Neural cell (in vitro differentiated cells): ENCODE measurements around the gene NOM1. TPM values are rescaled to one million over a fixed set of nuclear protein-coding genes. Genes with fewer than 3 reads are reported as not detected.

Experiments
- H2AFZ ChIP-seq: fragments of 200-600, 300-800 bp; sonication (generic), shearing (Covaris generic); 2 replicates; pipeline ENCODE4 v1.6.0; 2014; ENCODE audit warnings: low read depth, mild to moderate bottlenecking, antibody characterized with exemption, low read length, moderate library complexity
- H3F3A ChIP-seq: fragments of 200-600 bp; shearing (Covaris generic); 2 replicates; pipeline ENCODE4 v1.6.1; 2016; ENCODE audit warnings: mild to moderate bottlenecking, moderate library complexity, mixed read lengths, antibody characterized with exemption, low read length; ENCODE audit not compliant: insufficient read depth, poor library complexity, severe bottlenecking
- H3K27ac ChIP-seq: fragments of 200-600, 300-800 bp; sonication (generic), shearing (Covaris generic); 2 replicates; pipeline ENCODE4 v1.5.1; 2014; ENCODE audit warnings: mild to moderate bottlenecking, low read length, moderate library complexity
- H3K27me3 ChIP-seq: fragments of 300-800, 200-600 bp; sonication (generic), shearing (Covaris generic); 2 replicates; pipeline ENCODE4 v1.6.0; 2014; ENCODE audit warnings: mild to moderate bottlenecking, low read depth, low read length, moderate library complexity; ENCODE audit not compliant: insufficient read depth
- H3K36me3 ChIP-seq: fragments of 300-800, 200-600 bp; sonication (generic), shearing (Covaris generic); 2 replicates; pipeline ENCODE4 v1.5.1; 2014; ENCODE audit warnings: mild to moderate bottlenecking, antibody characterized with exemption, low read length, moderate library complexity; ENCODE audit not compliant: insufficient read depth
- H3K4me2 ChIP-seq: fragments of 300-800, 200-600 bp; sonication (generic), shearing (Covaris generic); 2 replicates; pipeline ENCODE4 v1.6.0; 2014; ENCODE audit warnings: mild to moderate bottlenecking, low read length
- H3K4me3 ChIP-seq: fragments of 300-800, 200-600 bp; sonication (generic), shearing (Covaris generic); 2 replicates; pipeline ENCODE4 v1.5.1; 2014; ENCODE audit warnings: mild to moderate bottlenecking, low read length, moderate library complexity
- H3K79me2 ChIP-seq: fragments of 200-600 bp; shearing (Covaris generic); replicated peaks from 2 replicates; pipeline ENCODE4 v1.6.0; 2014; ENCODE audit warnings: mild to moderate bottlenecking, low read length, moderate library complexity; ENCODE audit not compliant: insufficient read depth
- H3K9ac ChIP-seq: fragments of 300-800, 200-600 bp; sonication (generic), shearing (Covaris generic); 2 replicates; pipeline ENCODE4 v1.6.1; 2016; ENCODE audit warnings: mild to moderate bottlenecking, low read length, mixed read lengths
- H3K9me2 ChIP-seq: fragments of 200-600 bp; shearing (Covaris generic); 2 replicates; pipeline ENCODE4 v1.6.1; 2016; ENCODE audit warnings: mild to moderate bottlenecking, low read length, mixed read lengths; ENCODE audit not compliant: insufficient read depth
- H3K9me3 ChIP-seq: fragments of 200-600, 300-800 bp; sonication (generic), shearing (Covaris generic); 2 replicates; pipeline ENCODE4 v1.6.1; 2016; ENCODE audit warnings: mild to moderate bottlenecking, mixed run types, low read length, moderate library complexity, mixed read lengths
- H4K20me1 ChIP-seq: fragments of 200-600 bp; shearing (Covaris generic); 2 replicates; pipeline ENCODE4 v1.6.1; 2016; ENCODE audit warnings: mild to moderate bottlenecking, mixed run types; ENCODE audit not compliant: insufficient read depth
- CTCF ChIP-seq: fragments of 450-650 bp; IDR thresholded peaks from 2 replicates; pipeline ENCODE4 v1.5.1; 2014; ENCODE audit warnings: antibody characterized with exemption, mild to moderate bottlenecking, moderate library complexity; ENCODE audit not compliant: poor library complexity, severe bottlenecking
- EP300 ChIP-seq: fragments of 450-650 bp; conservative IDR thresholded peaks from 2 replicates; pipeline ENCODE4 v1.6.1; 2014; ENCODE audit warnings: antibody characterized with exemption, mild to moderate bottlenecking, moderate library complexity; ENCODE audit not compliant: poor library complexity, severe bottlenecking
- EZH2 ChIP-seq: fragments of 200-600, 300-800 bp; shearing (Covaris generic), sonication (generic); IDR thresholded peaks from 2 replicates; pipeline ENCODE4 v1.6.1; 2014; ENCODE audit warnings: antibody characterized with exemption, low read length, borderline replicate concordance, mild to moderate bottlenecking; ENCODE audit not compliant: insufficient read depth, poor library complexity, severe bottlenecking
- MXI1 ChIP-seq: fragments of 450-650 bp; conservative IDR thresholded peaks from 2 replicates; pipeline ENCODE4 v1.6.1; 2014; ENCODE audit warnings: antibody characterized with exemption, mild to moderate bottlenecking; ENCODE audit not compliant: poor library complexity, severe bottlenecking
- POLR2AphosphoS5 ChIP-seq: IDR thresholded peaks from 2 replicates; pipeline ENCODE4 v1.6.1; 2012
- RAD21 ChIP-seq: fragments of 450-650 bp; conservative IDR thresholded peaks from 2 replicates; pipeline ENCODE4 v1.6.1; 2014; ENCODE audit warnings: antibody characterized with exemption, mild to moderate bottlenecking, moderate library complexity
- REST ChIP-seq: IDR thresholded peaks from 2 replicates; pipeline ENCODE4 v1.6.1; 2012; ENCODE audit warnings: borderline replicate concordance
- SMC3 ChIP-seq: fragments of 450-650 bp; conservative IDR thresholded peaks from 2 replicates; pipeline ENCODE4 v1.6.1; 2014; ENCODE audit warnings: antibody characterized with exemption, mild to moderate bottlenecking, moderate library complexity; ENCODE audit not compliant: poor library complexity
- TAF1 ChIP-seq: IDR thresholded peaks from 2 replicates; pipeline ENCODE4 v1.6.1; 2012; ENCODE audit warnings: low read depth
- polyA plus RNA-seq: library from polyadenylated mRNA; depleted of rRNA; stranded (reverse); fragments of >200 nt; gene quantifications from 2 replicates; pipeline ENCODE4 v1.2.3, GENCODE V29; 2014

NOM1 gene
- polyA plus RNA-seq, 1 donor from 2014 or later = 22.5 TPM

GRCh38 chr7:156993925-156994235 lies 44.4 kb downstream of the NOM1 start:
- H3K9me2 ChIP-seq = no peaks in the 10 kb centered on the region
- no peaks in the 10 kb centered on the region for H4K20me1 ChIP-seq
- no peak overlapping the region for H3K9ac ChIP-seq
- no peak overlapping the region for H2AFZ ChIP-seq
- TF ChIP-seq CTCF (no peak), EP300 (no peak), POLR2AphosphoS5 (no peak), RAD21 (no peak), EZH2 (no peak), MXI1 (no peak), TAF1 (no peak), SMC3 (no peak)
- no peaks in the 10 kb centered on the region for H3K79me2 ChIP-seq
- H3F3A ChIP-seq = no peaks in the 10 kb centered on the region
- H3K36me3 ChIP-seq = no peaks in the 10 kb centered on the region
- H3K4me3 ChIP-seq = no peak overlapping the region
- peaks cover 27% of the 10 kb centered on the region for H3K27me3 ChIP-seq
- H3K9me3 ChIP-seq = no peaks in the 10 kb centered on the region
- no peak overlapping the region for H3K27ac ChIP-seq
- H3K4me2 ChIP-seq = no peak overlapping the region

- H3K9me2 ChIP-seq = no peaks in the 10 kb centered on the region
- no peaks in the 10 kb centered on the region for H3K9me3 ChIP-seq
- no peak overlapping the region for H3K9ac ChIP-seq
- no peak overlapping the region for H3K4me2 ChIP-seq
- H3F3A ChIP-seq = no peaks in the 10 kb centered on the region
- H3K79me2 ChIP-seq = no peaks in the 10 kb centered on the region
- no peak overlapping the region for H3K27ac ChIP-seq
- peaks cover 33% of the 10 kb centered on the region for H3K27me3 ChIP-seq
- no peak overlapping the region for H3K4me3 ChIP-seq
- no peaks in the 10 kb centered on the region for H3K36me3 ChIP-seq
- TF ChIP-seq SMC3 (no peak), EP300 (no peak), MXI1 (no peak), POLR2AphosphoS5 (no peak), CTCF (no peak), EZH2 (no peak), REST (no peak)
- H4K20me1 ChIP-seq = no peaks in the 10 kb centered on the region
- H2AFZ ChIP-seq = no peak overlapping the region
Measured at GRCh38 chr7:156994417-156994816, 44.9 kb downstream of the NOM1 start.
